Adipocyte (in vitro differentiated cells): ENCODE data around the gene IFITM2.
"Not testable (repeated sequence)": the region's sequence is repeated elsewhere in the genome, so short reads cannot be mapped to it uniquely, and the experiment has no call there.

Experiments
- DNase-seq: peaks from one replicate; pipeline ENCODE4 v3.0.0-alpha.2; 2015; ENCODE audit warnings: low read depth
- H3K27me3 ChIP-seq: replicated peaks from 2 replicates; pipeline ENCODE4 v1.7.0; 2013; ENCODE audit warnings: mild to moderate bottlenecking, low read length, moderate library complexity; ENCODE audit not compliant: control insufficient read depth, insufficient read depth
- H3K36me3 ChIP-seq: 2 replicates; pipeline ENCODE4 v1.7.0; 2013; ENCODE audit warnings: low read length, mild to moderate bottlenecking, moderate library complexity; ENCODE audit not compliant: control insufficient read depth, insufficient read depth, severe bottlenecking
- H3K4me1 ChIP-seq: 2 replicates; pipeline ENCODE4 v1.7.0; 2013; ENCODE audit warnings: mild to moderate bottlenecking, low read length, moderate library complexity; ENCODE audit not compliant: control insufficient read depth, insufficient read depth
- H3K4me3 ChIP-seq: 2 replicates; pipeline ENCODE4 v1.7.0; 2013; ENCODE audit warnings: mild to moderate bottlenecking, low read length, moderate library complexity
- H3K9ac ChIP-seq: 2 replicates; pipeline ENCODE4 v1.7.0; 2013; ENCODE audit warnings: mild to moderate bottlenecking, low read length, moderate library complexity
- H3K9me3 ChIP-seq: 2 replicates; pipeline ENCODE4 v1.7.0; 2013; ENCODE audit warnings: mild to moderate bottlenecking, low read length, moderate library complexity; ENCODE audit not compliant: control insufficient read depth

Gene IFITM2

DNA sequence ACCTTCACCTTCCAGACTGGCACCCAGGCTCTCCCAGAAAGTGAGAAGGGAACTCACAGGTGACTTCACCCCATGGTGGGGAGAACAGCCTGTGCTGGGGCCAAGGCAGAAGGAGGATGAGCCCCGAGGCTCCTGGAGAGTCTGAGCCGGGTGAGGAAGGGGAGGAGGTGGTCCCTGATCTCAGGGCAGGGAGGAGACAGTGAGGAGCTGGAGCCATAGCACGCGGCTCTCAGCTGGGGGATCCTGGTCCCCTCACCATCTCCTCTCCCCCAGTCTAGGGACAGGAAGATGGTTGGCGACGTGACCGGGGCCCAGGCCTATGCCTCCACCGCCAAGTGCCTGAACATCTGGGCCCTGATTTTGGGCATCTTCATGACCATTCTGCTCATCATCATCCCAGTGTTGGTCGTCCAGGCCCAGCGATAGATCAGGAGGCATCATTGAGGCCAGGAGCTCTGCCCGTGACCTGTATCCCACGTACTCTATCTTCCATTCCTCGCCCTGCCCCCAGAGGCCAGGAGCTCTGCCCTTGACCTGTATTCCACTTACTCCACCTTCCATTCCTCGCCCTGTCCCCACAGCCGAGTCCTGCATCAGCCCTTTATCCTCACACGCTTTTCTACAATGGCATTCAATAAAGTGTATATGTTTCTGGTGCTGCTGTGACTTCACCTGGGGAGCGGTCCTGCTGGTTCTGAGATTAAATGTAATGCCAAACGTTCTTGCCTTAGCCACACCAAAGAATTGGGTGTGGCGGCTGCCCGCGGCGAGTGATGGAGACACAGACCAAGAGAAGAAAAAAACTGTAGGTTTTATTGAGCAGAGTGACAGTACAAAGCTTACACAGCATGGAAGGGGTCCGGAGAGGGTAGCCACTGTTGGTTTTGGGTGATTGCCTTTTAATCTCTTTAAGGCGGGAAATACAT, 1.4 kb downstream of the IFITM2 start:
- H3K9me3 ChIP-seq, H3K27me3 ChIP-seq, H3K36me3 ChIP-seq, DNase-seq: not testable (repeated sequence)
- peak overlapping the region; percentile 91 for H3K4me3 ChIP-seq
- peaks cover 27% of the 10 kb centered on the region for H3K4me1 ChIP-seq
- peak overlapping the region; percentile 92 for H3K9ac ChIP-seq

DNA sequence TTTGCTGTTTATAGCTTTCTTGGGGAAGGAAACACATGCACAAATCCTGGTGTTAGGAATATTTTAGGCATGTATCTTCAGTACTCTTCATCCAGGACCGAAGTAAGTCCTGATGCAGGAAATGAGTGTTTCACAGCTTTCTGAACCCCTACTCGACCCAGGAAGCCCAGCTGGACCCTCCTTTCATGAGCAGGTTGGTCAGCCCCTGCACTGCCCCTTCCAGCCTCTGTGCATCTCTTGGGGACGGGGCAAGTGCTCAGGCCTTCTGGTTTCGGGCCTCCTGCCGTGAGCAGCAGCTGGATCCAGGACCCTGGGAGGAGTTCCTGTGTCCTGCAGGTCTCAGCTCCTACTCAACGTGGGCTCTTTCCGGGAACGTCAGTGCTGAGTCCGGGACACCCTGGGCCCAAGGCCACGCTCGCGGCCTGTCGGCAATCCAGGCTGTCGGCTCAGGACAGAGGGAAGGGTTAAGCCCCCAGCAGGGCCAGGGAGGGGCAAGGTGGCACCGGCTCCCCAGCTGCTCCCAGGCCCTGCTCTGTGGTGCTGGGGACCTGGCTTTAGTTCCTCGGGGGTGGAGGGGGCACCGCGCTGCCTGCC, 2.5 kb downstream of the IFITM2 start:
- peak overlapping the region; percentile 91 for H3K4me3 ChIP-seq
- H3K27me3 ChIP-seq, H3K9me3 ChIP-seq, DNase-seq, H3K36me3 ChIP-seq: not testable (repeated sequence)
- peak overlapping the region; percentile 92 for H3K9ac ChIP-seq
- peaks cover 27% of the 10 kb centered on the region for H3K4me1 ChIP-seq

DNA sequence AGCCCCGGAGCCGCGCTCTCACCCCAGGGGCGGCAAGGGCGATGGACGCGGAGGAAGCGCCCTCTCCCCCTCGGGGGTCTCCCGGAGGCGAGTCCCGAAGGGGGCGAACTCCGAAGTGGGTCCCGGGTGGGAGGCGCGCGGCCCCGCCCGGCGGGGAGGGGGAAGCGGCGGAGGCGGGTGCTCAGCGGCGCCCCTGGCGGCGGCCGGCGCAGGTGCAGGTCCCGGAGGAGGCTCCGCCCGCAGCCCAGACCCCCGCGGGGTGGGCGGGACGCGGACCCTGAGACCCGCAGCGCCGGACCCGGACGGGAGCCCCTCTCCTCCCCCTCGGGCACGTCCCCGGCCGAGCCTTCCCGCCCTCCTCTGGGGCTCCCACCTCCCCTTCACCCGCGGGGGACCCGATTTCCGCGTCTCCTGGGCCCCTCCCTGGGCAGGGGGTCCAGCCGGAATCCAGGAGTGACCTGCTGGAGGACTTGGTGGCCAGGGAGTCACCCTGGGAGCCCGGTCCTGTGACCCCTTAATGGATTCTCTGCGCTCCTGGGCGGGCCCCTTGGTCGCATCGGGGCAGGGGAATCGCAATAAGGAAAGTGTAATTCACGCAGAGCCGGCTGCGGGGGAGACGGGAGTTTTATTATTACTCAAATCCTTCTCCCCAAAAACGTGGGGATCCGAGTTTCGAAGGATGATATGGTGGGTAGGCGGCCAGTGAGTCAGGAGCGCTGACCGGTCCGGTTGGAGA, 3.6 kb downstream of the IFITM2 start:
- peak overlapping the region; percentile 52 for H3K4me3 ChIP-seq
- H3K27me3 ChIP-seq, H3K36me3 ChIP-seq, DNase-seq, H3K9me3 ChIP-seq: not testable (repeated sequence)
- H3K9ac ChIP-seq, result peak overlapping the region; percentile 79
- peaks cover 30% of the 10 kb centered on the region for H3K4me1 ChIP-seq

DNA sequence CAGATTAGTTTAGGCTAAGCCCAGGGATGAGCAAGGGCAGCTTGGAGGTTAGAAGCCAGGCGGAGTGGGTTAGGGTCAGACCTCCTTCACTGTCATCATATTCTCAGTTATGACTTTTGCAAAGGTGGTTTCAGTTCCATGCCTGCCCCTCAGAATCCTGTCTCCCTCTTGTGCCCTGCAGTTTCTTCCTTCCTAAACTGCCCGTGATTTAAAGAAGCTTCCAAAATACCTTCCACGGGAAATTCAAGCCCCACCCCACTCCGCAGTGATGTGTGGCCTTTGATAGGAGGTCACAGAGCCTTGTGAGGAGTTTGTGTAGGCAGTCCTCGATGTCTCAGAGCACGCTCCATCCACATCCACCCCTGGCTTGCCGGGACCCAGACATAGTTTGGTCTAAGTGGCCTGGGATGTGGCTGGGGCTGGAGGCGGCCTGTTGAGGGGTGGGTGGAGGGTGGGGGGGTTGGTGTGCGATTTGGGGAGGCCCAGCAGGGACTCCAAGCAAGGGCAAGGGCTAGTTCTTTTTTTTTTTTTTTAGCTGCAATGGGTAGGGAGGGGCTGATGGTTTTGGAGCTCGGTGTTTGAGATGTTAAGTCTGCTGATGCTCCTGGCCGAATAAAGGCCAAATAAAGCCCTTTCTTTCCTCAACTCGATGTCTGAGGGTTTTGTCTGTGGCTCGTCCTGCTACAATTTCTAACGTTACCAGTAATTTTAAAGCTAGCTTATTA, 4.6 kb downstream of the IFITM2 start:
- Histone ChIP-seq H3K4me1 (peaks cover 35% of the 10 kb centered on the region), H3K27me3 (no peaks in the 10 kb centered on the region), H3K9me3 (no peaks in the 10 kb centered on the region), H3K36me3 (no peaks in the 10 kb centered on the region), H3K4me3 (peak overlapping the region; percentile 52), H3K9ac (peak overlapping the region; percentile 79)
- no peak for DNase-seq

DNA sequence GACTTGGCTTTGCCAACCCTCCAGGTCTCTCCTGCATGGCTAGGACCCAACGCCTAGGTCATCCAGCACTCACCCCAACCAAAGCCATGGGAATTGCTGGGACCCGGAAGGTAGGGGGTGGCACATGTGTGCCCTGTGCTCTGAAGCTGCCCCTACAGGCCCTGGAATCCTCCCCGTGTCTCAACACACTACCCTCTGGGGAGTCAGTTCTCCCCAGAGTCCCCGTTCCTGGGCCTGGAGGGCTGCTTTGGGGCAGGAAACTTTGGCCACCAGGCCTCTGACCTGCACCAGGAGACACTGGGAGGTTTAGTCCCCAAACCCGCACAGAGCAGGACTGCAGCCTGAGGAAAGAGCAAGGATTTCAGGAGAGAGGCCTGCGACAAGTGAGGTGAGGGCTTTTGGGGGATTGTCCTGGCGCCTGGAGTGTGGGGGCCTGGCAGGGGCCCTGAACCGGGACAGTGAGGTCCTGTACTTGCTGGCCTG, 5.7 kb downstream of the IFITM2 start:
- Histone ChIP-seq H3K27me3 (no peaks in the 10 kb centered on the region), H3K9me3 (no peaks in the 10 kb centered on the region), H3K4me3 (no peak overlapping the region), H3K36me3 (no peaks in the 10 kb centered on the region), H3K9ac (peak overlapping the region; percentile 85), H3K4me1 (peaks cover 38% of the 10 kb centered on the region)
- no peak for DNase-seq

DNA sequence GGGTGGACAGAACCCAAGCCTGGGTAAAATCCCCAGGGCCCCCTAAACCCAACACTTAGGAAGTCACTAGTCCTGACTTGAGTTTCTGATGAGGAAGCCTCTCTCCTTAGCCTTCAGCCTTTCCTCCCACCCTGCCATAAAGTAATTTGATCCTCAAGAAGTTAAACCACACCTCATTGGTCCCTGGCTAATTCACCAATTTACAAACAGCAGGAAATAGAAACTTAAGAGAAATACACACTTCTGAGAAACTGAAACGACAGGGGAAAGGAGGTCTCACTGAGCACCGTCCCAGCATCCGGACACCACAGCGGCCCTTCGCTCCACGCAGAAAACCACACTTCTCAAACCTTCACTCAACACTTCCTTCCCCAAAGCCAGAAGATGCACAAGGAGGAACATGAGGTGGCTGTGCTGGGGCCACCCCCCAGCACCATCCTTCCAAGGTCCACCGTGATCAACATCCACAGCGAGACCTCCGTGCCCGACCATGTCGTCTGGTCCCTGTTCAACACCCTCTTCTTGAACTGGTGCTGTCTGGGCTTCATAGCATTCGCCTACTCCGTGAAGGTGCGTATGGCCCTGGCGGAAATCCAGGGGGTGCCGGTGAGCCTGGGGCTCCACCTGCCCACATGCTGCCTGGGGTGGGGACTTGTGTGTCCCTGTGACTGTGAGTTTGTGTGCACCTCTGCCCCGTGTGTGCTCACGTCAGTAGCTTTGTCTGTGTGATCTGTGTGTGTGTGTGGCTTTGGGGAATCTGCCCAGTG, 6.4 kb downstream of the IFITM2 start, which contains the start of gene IFITM1:
Gene IFITM1 (plus strand): TSS at position 254 of the 767 bp plus-strand sequence. CDS start 131 bp downstream, at position 385.
- DNase-seq, result peak; percentile 89
- no peaks in the 10 kb centered on the region for H3K36me3 ChIP-seq
- H3K4me3 ChIP-seq, result peak within 1 kb of the TSS; percentile 80
- H3K9ac ChIP-seq, result peak within 1 kb of the TSS; percentile 85
- no peaks in the 10 kb centered on the region for H3K9me3 ChIP-seq
- H3K4me1 ChIP-seq, result peaks cover 38% of the 10 kb centered on the region
- H3K27me3 ChIP-seq, result no peaks in the 10 kb centered on the region

DNA sequence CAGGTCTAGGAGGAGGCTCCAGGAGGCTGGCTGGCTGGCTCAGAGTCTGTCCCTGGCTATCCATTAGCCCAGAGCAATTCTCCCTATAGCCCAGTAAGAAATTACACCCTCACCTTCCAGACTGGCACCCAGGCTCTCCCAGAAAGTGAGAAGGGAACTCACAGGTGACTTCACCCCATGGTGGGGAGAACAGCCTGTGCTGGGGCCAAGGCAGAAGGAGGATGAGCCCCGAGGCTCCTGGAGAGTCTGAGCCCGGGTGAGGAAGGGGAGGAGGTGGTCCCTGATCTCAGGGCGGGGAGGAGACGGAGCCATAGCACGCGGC, 6.9 kb downstream of the IFITM2 start:
- H3K4me1 ChIP-seq, result peaks cover 32% of the 10 kb centered on the region
- H3K9ac ChIP-seq, result peak overlapping the region; percentile 85
- H3K27me3 ChIP-seq, DNase-seq, H3K9me3 ChIP-seq, H3K36me3 ChIP-seq: not testable (repeated sequence)
- peak overlapping the region; percentile 80 for H3K4me3 ChIP-seq

DNA sequence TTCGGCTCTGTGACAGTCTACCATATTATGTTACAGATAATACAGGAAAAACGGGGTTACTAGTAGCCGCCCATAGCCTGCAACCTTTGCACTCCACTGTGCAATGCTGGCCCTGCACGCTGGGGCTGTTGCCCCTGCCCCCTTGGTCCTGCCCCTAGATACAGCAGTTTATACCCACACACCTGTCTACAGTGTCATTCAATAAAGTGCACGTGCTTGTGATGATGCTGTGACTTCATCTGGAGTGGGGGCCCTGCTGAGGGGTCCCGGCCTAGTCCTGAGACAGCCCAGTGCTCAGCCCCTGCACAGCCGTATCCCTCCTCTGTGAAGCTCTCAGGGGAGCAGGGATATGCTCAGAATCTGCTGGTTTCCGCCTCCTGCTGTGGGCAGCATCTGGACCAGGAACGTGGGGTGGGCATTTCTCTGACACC, 7.5 kb downstream of the IFITM2 start:
- Histone ChIP-seq H3K27me3 (no peaks in the 10 kb centered on the region), H3K4me1 (peaks cover 27% of the 10 kb centered on the region), H3K4me3 (peak overlapping the region; percentile 80), H3K9ac (peak overlapping the region; percentile 85), H3K36me3 (no peaks in the 10 kb centered on the region), H3K9me3 (no peaks in the 10 kb centered on the region)
- DNase-seq, result no peak

DNA sequence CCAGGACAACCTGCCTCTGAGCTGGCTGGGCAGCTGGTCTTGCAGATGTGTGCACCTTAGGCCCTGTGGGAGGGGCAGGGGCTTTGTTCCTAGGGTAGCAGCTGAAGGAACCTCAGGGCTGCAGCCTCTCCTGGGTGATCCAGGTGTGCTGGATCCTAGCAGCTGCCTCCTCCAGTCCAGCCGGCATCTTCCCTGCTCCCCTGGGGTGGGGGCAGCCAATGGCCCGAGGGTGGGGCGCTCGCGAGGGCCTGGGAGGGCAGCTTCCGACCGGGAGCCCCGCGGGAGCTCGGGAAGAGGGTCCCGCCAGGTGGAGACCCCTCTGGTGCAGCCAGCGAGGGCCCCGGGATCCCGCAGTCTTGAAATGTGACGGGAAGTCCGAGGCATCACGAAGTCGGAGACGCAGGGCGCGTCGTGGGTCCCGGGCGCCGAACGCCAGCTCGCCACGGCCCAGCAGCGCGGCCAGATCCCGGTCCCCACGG, 7.9 kb downstream of the IFITM2 start:
- no peak for DNase-seq
- H3K36me3 ChIP-seq, result no peaks in the 10 kb centered on the region
- peak overlapping the region; percentile 80 for H3K4me3 ChIP-seq
- H3K4me1 ChIP-seq, result peaks cover 27% of the 10 kb centered on the region
- peak overlapping the region; percentile 85 for H3K9ac ChIP-seq
- H3K9me3 ChIP-seq, result no peaks in the 10 kb centered on the region
- no peaks in the 10 kb centered on the region for H3K27me3 ChIP-seq

DNA sequence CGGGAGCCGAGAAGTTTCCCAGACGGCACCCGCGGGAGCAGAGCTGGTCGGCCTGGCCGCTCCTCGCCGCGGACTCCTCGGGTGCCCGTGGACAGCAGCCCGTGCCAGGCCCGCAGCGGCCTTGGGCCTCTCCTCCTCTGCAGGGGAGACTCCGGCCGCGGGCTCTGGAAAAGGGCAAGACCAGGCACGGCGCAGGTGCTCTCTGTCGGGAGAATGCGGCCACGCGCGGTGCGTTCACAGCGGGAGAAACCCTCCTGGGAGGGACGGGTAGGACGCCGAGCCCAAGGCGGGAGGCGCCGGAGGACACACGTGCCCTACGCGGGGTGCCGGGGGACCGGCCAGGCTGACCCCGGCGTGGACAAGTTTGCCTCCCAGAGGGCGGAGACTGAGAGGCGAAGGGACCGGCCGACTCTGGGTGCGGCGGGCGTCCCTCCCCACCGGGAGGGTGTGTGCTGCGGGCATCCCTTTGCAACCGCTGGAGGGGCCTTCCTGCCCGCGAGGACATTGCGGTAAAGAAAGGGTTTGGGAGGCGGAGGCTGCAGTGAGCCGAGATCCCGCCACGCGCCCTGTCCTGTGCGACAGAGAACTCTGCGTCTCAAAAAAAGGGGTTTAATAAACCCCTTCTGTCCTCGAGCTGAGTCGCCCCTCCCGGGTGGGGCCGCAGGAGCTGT, 8.6 kb downstream of the IFITM2 start:
- no peaks in the 10 kb centered on the region for H3K36me3 ChIP-seq
- H3K4me3 ChIP-seq, result peak overlapping the region; percentile 80
- H3K9me3 ChIP-seq, result no peaks in the 10 kb centered on the region
- H3K4me1 ChIP-seq, result peaks cover 31% of the 10 kb centered on the region
- peak overlapping the region; percentile 85 for H3K9ac ChIP-seq
- DNase-seq, result no peak
- H3K27me3 ChIP-seq, result no peaks in the 10 kb centered on the region
